HCT116 (cell line): ENCODE data around the gene CARMIL1. TPM values are rescaled to one million over a fixed set of nuclear protein-coding genes. Genes with fewer than 3 reads are reported as not detected.
A peak's percentile ranks its signal among the peaks of the same experiment; 100 is the strongest.

ENCODE experiments used
- ATAC-seq: fragments of 200-7000 bp; cut with Tn5 transposase; 2 replicates; pipeline ENCODE4 v1.9.1; 2020; ENCODE audit warnings: mild to moderate bottlenecking, moderate library complexity
- BruUV-seq: library from RNA; stranded (reverse); fragments of 400-500 nt; replicated peaks from 2 replicates; lab custom pipeline; 2021; lab: Mats Ljungman, UMichigan
- CTCF ChIA-PET: fragments of 300-600 bp; sonication (Branson Sonifier 250); formaldehyde crosslinking; loops from one replicate; lab custom pipeline; 2021; ENCODE audit warnings: antibody characterized with exemption; lab: Charles Lee
- POLR2A ChIA-PET: fragments of 300-600, 350-600 bp; sonication (Branson Sonifier 250); formaldehyde crosslinking; loops from one replicate; lab custom pipeline; 2021; ENCODE audit warnings: antibody characterized with exemption; lab: Charles Lee
- RAD21 ChIA-PET, 2 experiments: fragments of 300-600 bp; sonication (Branson Sonifier 250); formaldehyde crosslinking; loops; one replicate each; lab custom pipeline; 2023; ENCODE audit warnings: low total read pairs in 2 of 2; ENCODE audit not compliant: uncharacterized antibody in 2 of 2, unreplicated experiment in 2 of 2, low non-redundant PET in 1 of 2; lab: Charles Lee
- DNase-seq: peaks from one replicate; pipeline ENCODE4 v3.0.0-alpha.2; 2010; ENCODE audit warnings: low read depth, low spot score
- H2AFZ ChIP-seq: fragments of 200-600 bp; shearing (Covaris generic), sonication (generic); 2 replicates; pipeline ENCODE4 v1.6.1; 2017; ENCODE audit warnings: low read depth, mixed run types, mixed read lengths, antibody characterized with exemption, low read length; ENCODE audit not compliant: poor library complexity, severe bottlenecking
- H3K27ac ChIP-seq: 2 replicates; pipeline ENCODE4 v1.5.1; 2012; ENCODE audit warnings: low read depth, low read length
- H3K27me3 ChIP-seq: fragments of 200-600 bp; sonication (generic); 2 replicates; pipeline ENCODE4 v1.6.1; 2016; ENCODE audit warnings: mixed run types, low read length, mixed read lengths; ENCODE audit not compliant: insufficient read depth
- H3K36me3 ChIP-seq, 2 experiments: fragments of 200-500 bp in 1 of 2; fragments of 200-600 bp in 1 of 2; sonication (Bioruptor generic) in 1 of 2; sonication (generic) in 1 of 2; 2 replicates each; pipeline versions ENCODE4 v1.5.1 to v1.6.1; 2014 to 2016; ENCODE audit warnings: low read length in 2 of 2, inconsistent platforms in 1 of 2, mixed read lengths in 1 of 2, mixed run types in 1 of 2; ENCODE audit not compliant: insufficient read depth in 2 of 2, control insufficient read depth in 1 of 2
- H3K4me1 ChIP-seq, 2 experiments: fragments of 200-600 bp in 1 of 2; sonication (generic) in 1 of 2; 2 replicates each; pipeline versions ENCODE4 v1.5.1 to v1.6.1; 2012 to 2017; ENCODE audit warnings: low read length in 2 of 2, inconsistent platforms in 1 of 2, mild to moderate bottlenecking in 1 of 2, mixed read lengths in 1 of 2, mixed run types in 1 of 2, moderate library complexity in 1 of 2; ENCODE audit not compliant: insufficient read depth in 2 of 2, control insufficient read depth in 1 of 2
- H3K4me2 ChIP-seq: fragments of 200-600 bp; sonication (generic); 2 replicates; pipeline ENCODE4 v1.6.1; 2017; ENCODE audit warnings: mixed run types, low read length, mixed read lengths
- H3K4me3 ChIP-seq, 2 experiments: fragments of 200-600 bp in 1 of 2; sonication (generic) in 1 of 2; replicated peaks in 1 of 2; 2 replicates each; pipeline ENCODE4 v1.5.1; 2011 to 2016; ENCODE audit warnings: low read length in 2 of 2, control low read depth in 1 of 2, low read depth in 1 of 2, mild to moderate bottlenecking in 1 of 2, mixed read lengths in 1 of 2, mixed run types in 1 of 2
- H3K79me2 ChIP-seq: fragments of 200-600 bp; sonication (generic); 2 replicates; pipeline ENCODE4 v1.6.1; 2017; ENCODE audit warnings: mild to moderate bottlenecking, mixed run types, low read length, moderate library complexity, mixed read lengths; ENCODE audit not compliant: insufficient read depth
- H3K9ac ChIP-seq: fragments of 200-600 bp; sonication (generic); 2 replicates; pipeline ENCODE4 v1.6.1; 2016; ENCODE audit warnings: low read length, mixed read lengths
- H3K9me2 ChIP-seq: fragments of 200-600 bp; sonication (generic), shearing (Covaris generic); 2 replicates; pipeline ENCODE4 v1.6.1; 2017; ENCODE audit warnings: mixed run types, mild to moderate bottlenecking, moderate library complexity; ENCODE audit not compliant: insufficient read depth
- H3K9me3 ChIP-seq, 2 experiments: fragments of 200-500 bp in 1 of 2; fragments of 200-600 bp in 1 of 2; sonication (Bioruptor generic) in 1 of 2; sonication (generic) in 1 of 2; 2 replicates each; pipeline ENCODE4 v1.6.1; 2014 to 2017; ENCODE audit warnings: low read length in 2 of 2, mixed read lengths in 2 of 2, inconsistent platforms in 1 of 2, low read depth in 1 of 2, mild to moderate bottlenecking in 1 of 2, mixed run types in 1 of 2, moderate library complexity in 1 of 2; ENCODE audit not compliant: control insufficient read depth in 1 of 2, insufficient read depth in 1 of 2
- H4K20me1 ChIP-seq: fragments of 200-600 bp; sonication (generic), shearing (Covaris generic); 2 replicates; pipeline ENCODE4 v1.6.1; 2017; ENCODE audit warnings: mixed run types, mild to moderate bottlenecking, moderate library complexity; ENCODE audit not compliant: insufficient read depth
- ATF3 ChIP-seq: IDR thresholded peaks from 2 replicates; pipeline ENCODE4 v1.6.1; 2012
- CEBPB ChIP-seq: IDR thresholded peaks from 2 replicates; pipeline ENCODE4 v1.6.1; 2012; ENCODE audit warnings: low read depth
- ELF1 ChIP-seq: IDR thresholded peaks from 2 replicates; pipeline ENCODE4 v1.6.1; 2012; ENCODE audit warnings: low read depth, borderline replicate concordance
- FOSL1 ChIP-seq: IDR thresholded peaks from 2 replicates; pipeline ENCODE4 v1.6.1; 2012; ENCODE audit warnings: low read depth
- JUND ChIP-seq: IDR thresholded peaks from 2 replicates; pipeline ENCODE4 v1.6.1; 2012
- POLR2A ChIP-seq: IDR thresholded peaks from 2 replicates; pipeline ENCODE4 v1.7.0; 2011; ENCODE audit warnings: borderline replicate concordance; ENCODE audit not compliant: insufficient read depth, insufficient read length; ENCODE audit errors: extremely low read depth
- POLR2AphosphoS5 ChIP-seq: IDR thresholded peaks from 2 replicates; pipeline ENCODE4 v1.6.1; 2011; ENCODE audit warnings: mild to moderate bottlenecking, low read depth, low read length, moderate library complexity
- SP1 ChIP-seq: IDR thresholded peaks from 2 replicates; pipeline ENCODE4 v1.6.1; 2012; ENCODE audit warnings: low read depth
- SRF ChIP-seq: IDR thresholded peaks from 2 replicates; pipeline ENCODE4 v1.6.1; 2012; ENCODE audit warnings: low read depth
- TCF7L2 ChIP-seq: IDR thresholded peaks from 2 replicates; pipeline ENCODE4 v1.7.0; 2011; ENCODE audit warnings: borderline replicate concordance, inconsistent platforms; ENCODE audit not compliant: insufficient read depth, insufficient read length; ENCODE audit errors: extremely low read depth
- YY1 ChIP-seq: IDR thresholded peaks from 2 replicates; pipeline ENCODE4 v1.6.1; 2011; ENCODE audit warnings: low read length, low read depth, moderate library complexity, mild to moderate bottlenecking; ENCODE audit not compliant: insufficient replicate concordance; ENCODE audit errors: extremely low read depth
- ZFX ChIP-seq: fragments of 450-650 bp; IDR thresholded peaks from 2 replicates; pipeline ENCODE4 v1.6.1; 2017
- intact Hi-C: fragments of 100-400 bp; cut with micrococcal nuclease; formaldehyde crosslinking; loops from 2 replicates; pipeline ENCODE4 v1.10.0; 2022
- total RNA-seq: library from RNA; stranded (reverse); gene quantifications from one replicate; pipeline ENCODE4 v1.2.1, GENCODE V29; 2021; ENCODE audit not compliant: unreplicated experiment
- TF ChIP-seq, protein P1 (sequence below): IDR thresholded peaks from 2 replicates; pipeline ENCODE4 v1.6.1; 2012; ENCODE audit warnings: low read depth
- TF ChIP-seq, protein P2 (sequence below): IDR thresholded peaks from 2 replicates; pipeline ENCODE4 v1.6.1; 2011; ENCODE audit warnings: mild to moderate bottlenecking, low read length, moderate library complexity; ENCODE audit not compliant: insufficient replicate concordance; ENCODE audit errors: extremely low read depth

The CARMIL1 gene
- total RNA-seq, 1 experiment from 2014 or later, result 21.7 TPM

GRCh38 chr6:25476126-25476525 lies 197.0 kb downstream of the CARMIL1 start:
- H3K36me3 ChIP-seq, result no peaks in the 10 kb centered on the region
- ChIA-PET CTCF (interaction anchor here (2.4 kb wide), 1 partner anchor 14 kb away, joined by 13 read pairs; no protein-coding TSS in a partner anchor), RAD21 (no interaction called here), POLR2A (no interaction called here)
- H3K4me3 ChIP-seq, result no peak overlapping the region
- no peaks in the 10 kb centered on the region for H3K27me3 ChIP-seq
- H2AFZ ChIP-seq, result no peak overlapping the region
- H4K20me1 ChIP-seq, result no peaks in the 10 kb centered on the region
- no peaks in the 10 kb centered on the region for H3K79me2 ChIP-seq
- intact Hi-C loops, result no loop called here
- H3K4me1 ChIP-seq, result peaks cover 0 to 17% of the 10 kb centered on the region in 2 experiments; a peak in 2 of 4 replicates
- no peak overlapping the region for H3K27ac ChIP-seq
- H3K9me2 ChIP-seq, result no peaks in the 10 kb centered on the region
- H3K9ac ChIP-seq, result no peak overlapping the region
- ATAC-seq (no peak), DNase-seq (no peak)
- TF ChIP-seq, protein P1, sequence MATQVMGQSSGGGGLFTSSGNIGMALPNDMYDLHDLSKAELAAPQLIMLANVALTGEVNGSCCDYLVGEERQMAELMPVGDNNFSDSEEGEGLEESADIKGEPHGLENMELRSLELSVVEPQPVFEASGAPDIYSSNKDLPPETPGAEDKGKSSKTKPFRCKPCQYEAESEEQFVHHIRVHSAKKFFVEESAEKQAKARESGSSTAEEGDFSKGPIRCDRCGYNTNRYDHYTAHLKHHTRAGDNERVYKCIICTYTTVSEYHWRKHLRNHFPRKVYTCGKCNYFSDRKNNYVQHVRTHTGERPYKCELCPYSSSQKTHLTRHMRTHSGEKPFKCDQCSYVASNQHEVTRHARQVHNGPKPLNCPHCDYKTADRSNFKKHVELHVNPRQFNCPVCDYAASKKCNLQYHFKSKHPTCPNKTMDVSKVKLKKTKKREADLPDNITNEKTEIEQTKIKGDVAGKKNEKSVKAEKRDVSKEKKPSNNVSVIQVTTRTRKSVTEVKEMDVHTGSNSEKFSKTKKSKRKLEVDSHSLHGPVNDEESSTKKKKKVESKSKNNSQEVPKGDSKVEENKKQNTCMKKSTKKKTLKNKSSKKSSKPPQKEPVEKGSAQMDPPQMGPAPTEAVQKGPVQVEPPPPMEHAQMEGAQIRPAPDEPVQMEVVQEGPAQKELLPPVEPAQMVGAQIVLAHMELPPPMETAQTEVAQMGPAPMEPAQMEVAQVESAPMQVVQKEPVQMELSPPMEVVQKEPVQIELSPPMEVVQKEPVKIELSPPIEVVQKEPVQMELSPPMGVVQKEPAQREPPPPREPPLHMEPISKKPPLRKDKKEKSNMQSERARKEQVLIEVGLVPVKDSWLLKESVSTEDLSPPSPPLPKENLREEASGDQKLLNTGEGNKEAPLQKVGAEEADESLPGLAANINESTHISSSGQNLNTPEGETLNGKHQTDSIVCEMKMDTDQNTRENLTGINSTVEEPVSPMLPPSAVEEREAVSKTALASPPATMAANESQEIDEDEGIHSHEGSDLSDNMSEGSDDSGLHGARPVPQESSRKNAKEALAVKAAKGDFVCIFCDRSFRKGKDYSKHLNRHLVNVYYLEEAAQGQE, result no peak
- TF ChIP-seq FOSL1 (0 out of 2 replicates have a peak, but pooled peaks have one; percentile 25), SP1 (0 out of 2 replicates have a peak, but pooled peaks have one; percentile 12)
- H3K4me2 ChIP-seq, result no peak overlapping the region
- H3K9me3 ChIP-seq, result no peaks in the 10 kb centered on the region
- no TSS peak for BruUV-seq

- Histone ChIP-seq H2AFZ (no peak overlapping the region), H3K36me3 (no peaks in the 10 kb centered on the region), H3K4me2 (no peak overlapping the region; the same call in 1 of the 2 replicates), H3K27me3 (no peaks in the 10 kb centered on the region), H3K79me2 (no peaks in the 10 kb centered on the region), H3K9me2 (peaks cover 3% of the 10 kb centered on the region; the same call in 1 of the 2 replicates), H3K9me3 (no peaks in the 10 kb centered on the region), H3K4me3 (no peak overlapping the region), H4K20me1 (no peaks in the 10 kb centered on the region), H3K9ac (no peak overlapping the region), H3K27ac (no peak overlapping the region), H3K4me1 (peaks cover 0 to 17% of the 10 kb centered on the region in 2 experiments; a peak in 2 of 4 replicates)
- ChIA-PET CTCF (interaction anchor here (2.4 kb wide), 1 partner anchor 13 kb away, joined by 13 read pairs; no protein-coding TSS in a partner anchor), POLR2A (no interaction called here), RAD21 (no interaction called here)
- no TSS peak for BruUV-seq
- DNase-seq (no peak), ATAC-seq (no peak)
- intact Hi-C loops, result no loop called here
- no peak for TF ChIP-seq JUND
- no peak for TF ChIP-seq SRF
- no peak for TF ChIP-seq ELF1
- TF ChIP-seq FOSL1, result no peak
- no peak for TF ChIP-seq POLR2A
- TF ChIP-seq TCF7L2, result no peak
- TF ChIP-seq ATF3, result no peak
- no peak for TF ChIP-seq CEBPB
- TF ChIP-seq POLR2AphosphoS5, result no peak
- TF ChIP-seq YY1, result no peak
- TF ChIP-seq, protein P2, sequence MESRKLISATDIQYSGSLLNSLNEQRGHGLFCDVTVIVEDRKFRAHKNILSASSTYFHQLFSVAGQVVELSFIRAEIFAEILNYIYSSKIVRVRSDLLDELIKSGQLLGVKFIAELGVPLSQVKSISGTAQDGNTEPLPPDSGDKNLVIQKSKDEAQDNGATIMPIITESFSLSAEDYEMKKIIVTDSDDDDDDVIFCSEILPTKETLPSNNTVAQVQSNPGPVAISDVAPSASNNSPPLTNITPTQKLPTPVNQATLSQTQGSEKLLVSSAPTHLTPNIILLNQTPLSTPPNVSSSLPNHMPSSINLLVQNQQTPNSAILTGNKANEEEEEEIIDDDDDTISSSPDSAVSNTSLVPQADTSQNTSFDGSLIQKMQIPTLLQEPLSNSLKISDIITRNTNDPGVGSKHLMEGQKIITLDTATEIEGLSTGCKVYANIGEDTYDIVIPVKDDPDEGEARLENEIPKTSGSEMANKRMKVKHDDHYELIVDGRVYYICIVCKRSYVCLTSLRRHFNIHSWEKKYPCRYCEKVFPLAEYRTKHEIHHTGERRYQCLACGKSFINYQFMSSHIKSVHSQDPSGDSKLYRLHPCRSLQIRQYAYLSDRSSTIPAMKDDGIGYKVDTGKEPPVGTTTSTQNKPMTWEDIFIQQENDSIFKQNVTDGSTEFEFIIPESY, result no peak
- TF ChIP-seq ZFX, result no peak
These were observed 197.9 kb downstream of the CARMIL1 start for GRCh38 chr6:25477006-25477590.
